GM12865 (cell line): ENCODE data around the gene DENND6B.

Experiments used
- DNase-seq: peaks from one replicate; pipeline ENCODE4 v3.0.0; 2010; ENCODE audit warnings: low read depth
- H3K4me3 ChIP-seq: 2 replicates; pipeline ENCODE4 v1.5.1; 2011; ENCODE audit warnings: mild to moderate bottlenecking, low read depth, low read length, control low read depth
- CTCF ChIP-seq: IDR thresholded peaks from 2 replicates; pipeline ENCODE4 v1.5.1; 2011; ENCODE audit warnings: low read length, control low read depth, low read depth, inconsistent platforms; ENCODE audit not compliant: insufficient read depth; ENCODE audit errors: missing control alignments

The DENND6B gene

GRCh38 chr22:50317674-50318073 is 9.1 kb downstream of the DENND6B start:
- no peak for TF ChIP-seq CTCF
- DNase-seq: no peak
- no peak overlapping the region for H3K4me3 ChIP-seq

DNA sequence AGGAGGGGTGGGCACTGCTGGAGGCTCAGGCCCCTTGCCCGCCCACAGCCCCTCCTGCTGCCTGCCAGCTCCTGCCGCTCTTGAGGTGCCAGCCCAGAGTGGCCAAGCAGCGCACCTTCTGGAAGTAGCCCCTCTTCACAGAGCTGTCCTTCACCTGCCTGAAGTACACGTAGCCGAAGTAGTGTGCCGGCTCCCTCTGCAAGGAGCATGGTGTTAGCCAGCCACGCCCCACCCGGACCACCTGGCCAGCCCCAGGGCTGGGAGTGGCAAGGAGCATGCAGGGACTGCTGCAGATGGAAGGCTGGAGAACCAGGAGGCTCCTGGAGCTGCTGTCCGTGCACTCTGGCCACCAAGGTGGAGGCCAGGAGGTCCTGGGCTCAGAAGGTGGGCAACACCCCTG is 9.6 kb downstream of the DENND6B start:
- H3K4me3 ChIP-seq: no peak overlapping the region
- TF ChIP-seq CTCF: no peak

DNA sequence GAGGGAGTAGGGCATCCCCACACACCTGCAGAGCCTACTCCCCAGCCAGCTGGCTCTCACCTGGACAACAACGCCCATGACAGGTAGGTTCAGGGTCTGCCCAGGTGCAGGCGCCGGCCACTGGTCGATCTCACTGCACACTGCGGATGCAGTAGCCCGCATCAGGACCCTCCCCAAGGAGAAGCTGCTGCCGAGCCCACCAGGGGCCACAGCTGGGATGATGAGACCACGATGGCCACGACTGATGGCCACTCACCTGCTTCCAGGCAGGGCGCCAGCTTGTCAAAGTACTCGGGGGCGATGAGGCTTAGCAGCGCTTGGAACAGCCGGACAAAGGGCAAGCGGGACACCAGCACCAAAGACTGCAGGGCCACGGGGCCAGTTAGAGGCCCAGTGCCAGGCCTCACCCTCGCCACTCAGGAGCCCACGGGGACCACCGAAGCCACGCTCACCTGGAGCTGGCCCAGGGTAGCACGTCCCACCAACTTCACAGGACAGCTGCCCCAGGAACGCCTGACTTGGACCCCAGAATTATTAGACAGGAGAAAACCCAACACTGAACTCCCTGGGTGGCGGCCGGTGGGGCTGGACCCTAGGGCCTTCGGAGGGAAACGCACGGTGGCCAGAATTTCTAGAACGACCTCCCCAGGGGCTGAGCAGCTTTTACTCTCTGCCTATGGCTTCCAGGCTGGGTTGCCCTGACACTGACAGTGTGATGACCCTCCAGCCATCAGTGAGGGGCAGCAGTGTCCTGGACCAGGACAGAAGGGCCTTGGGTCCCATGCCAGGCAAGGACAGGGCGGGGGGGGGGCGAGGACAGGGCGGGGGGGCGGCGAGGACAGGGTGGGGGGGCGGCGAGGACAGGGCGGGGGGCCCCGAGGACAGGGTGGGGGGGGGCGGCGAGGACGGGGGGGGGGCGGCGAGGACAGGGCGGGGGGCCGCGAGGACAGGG is 10.4 kb downstream of the DENND6B start:
- DNase-seq: no peak
- TF ChIP-seq CTCF: no peak
- H3K4me3 ChIP-seq: no peak overlapping the region

More for the DNA sequence above, 9.6 kb downstream of the DENND6B start:
- no peak for DNase-seq

- H3K4me3 ChIP-seq: peak overlapping the region; percentile 92
- no peak for TF ChIP-seq CTCF
- DNase-seq: peak; percentile 45
These were observed 11.3 kb downstream of the DENND6B start for GRCh38 chr22:50315289-50316113.

DNA sequence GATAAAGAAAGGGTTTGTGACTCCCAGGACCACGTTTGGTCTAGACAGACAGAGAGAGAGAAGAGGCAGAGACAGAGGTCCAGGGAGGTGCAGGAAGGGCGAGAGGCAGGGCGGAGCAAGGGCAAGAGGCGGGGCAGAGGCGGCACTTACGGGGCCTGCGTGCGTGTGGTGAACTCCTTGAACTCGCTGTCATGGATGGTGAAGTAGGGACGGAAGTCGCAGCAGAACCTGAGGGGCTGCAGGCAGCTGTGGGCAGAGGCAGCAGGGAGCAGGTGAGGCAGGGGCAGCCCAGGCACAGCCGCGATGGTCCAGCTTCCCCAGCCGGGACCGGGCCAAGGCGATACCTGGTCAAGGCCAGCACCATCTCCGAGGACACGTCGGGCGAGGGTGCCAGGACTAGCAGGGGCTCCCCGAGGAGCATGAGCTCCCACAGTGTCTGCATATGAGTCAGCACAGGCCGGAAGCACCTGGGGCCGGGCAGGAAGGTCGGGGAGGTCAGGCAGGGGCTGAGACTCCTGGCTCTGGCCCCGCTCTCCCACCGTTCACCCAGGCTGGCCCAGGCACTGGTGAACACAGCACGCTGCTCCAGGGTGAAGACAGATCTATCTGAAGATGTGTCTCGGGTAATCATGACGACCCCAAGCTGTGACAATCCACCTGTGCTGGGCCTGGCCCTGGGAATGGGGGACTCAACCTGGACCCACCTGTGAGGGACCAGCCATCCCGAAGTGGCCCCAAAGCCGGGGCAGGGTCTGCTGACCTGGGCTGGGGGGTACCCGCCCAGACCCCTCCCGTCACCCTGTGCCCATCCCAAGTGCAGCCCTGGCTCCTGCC is 12.1 kb downstream of the DENND6B start:
- TF ChIP-seq CTCF: no peak
- peak; percentile 96 for DNase-seq
- H3K4me3 ChIP-seq: peak overlapping the region; percentile 92

DNA sequence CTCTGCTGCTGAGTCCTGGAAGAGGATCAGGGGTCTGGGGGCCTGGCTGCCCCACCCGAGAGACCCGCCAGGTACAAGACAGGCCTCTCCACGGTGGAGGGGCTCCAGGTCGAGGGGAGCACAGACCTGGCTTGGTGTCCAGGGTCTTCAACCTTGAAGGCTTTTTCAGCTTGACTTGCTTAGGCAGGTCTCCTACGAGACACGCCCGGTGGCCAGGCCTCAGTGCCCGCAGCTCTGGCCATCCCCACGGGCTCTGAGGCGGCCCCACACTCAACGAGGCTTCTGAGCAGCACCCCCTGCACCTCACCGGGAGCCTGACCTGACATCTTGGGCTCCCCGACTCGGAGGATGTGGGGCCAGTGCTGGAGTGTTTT is 12.7 kb downstream of the DENND6B start:
- no peak for DNase-seq
- no peak for TF ChIP-seq CTCF
- peak overlapping the region; percentile 92 for H3K4me3 ChIP-seq
